K562 (cell line): ENCODE measurements around the gene GFOD2. TPM values are rescaled to one million over a fixed set of nuclear protein-coding genes. Genes with fewer than 3 reads are reported as not detected.

Experiments used
- ATAC-seq: fragments of 200-7000 bp; cut with Tn5 transposase; 3 replicates; pipeline ENCODE4 v1.9.1; 2020; ENCODE audit warnings: moderate library complexity
- BruUV-seq: library from RNA; stranded (reverse); fragments of 400-500 nt; replicated peaks from 2 replicates; lab custom pipeline; 2021; lab: Mats Ljungman, UMichigan
- CTCF ChIA-PET: fragments of 300-600 bp; formaldehyde crosslinking; extraction: SDS; loops from one replicate; lab custom pipeline; 2021; ENCODE audit warnings: low intra/inter-chr PET ratio; lab: Yijun Ruan, JAX
- POLR2A ChIA-PET: fragments of 300-600, 350-650 bp; sonication (Branson Sonifier 250); formaldehyde crosslinking; extraction: SDS; loops from one replicate; lab custom pipeline; 2021; ENCODE audit warnings: antibody characterized with exemption, inconsistent platforms; lab: Yijun Ruan, JAX
- DNase-seq, 4 experiments: peaks; one replicate each; pipeline versions ENCODE4 v3.0.0 to v3.0.0-alpha.2; 2011 to 2018; ENCODE audit warnings: low spot score in 3 of 4, mixed read lengths in 3 of 4; ENCODE audit errors: extremely low read depth in 1 of 4
- FAIRE-seq: peaks from 2 replicates; lab custom pipeline; 2011; peaks lifted over from hg19 to GRCh38; lab: Jason Lieb, UNC
- H2AFZ ChIP-seq: 2 replicates; pipeline ENCODE4 v1.6.0; 2011; ENCODE audit warnings: low read depth, low read length, control low read depth, inconsistent platforms
- H3K27ac ChIP-seq: fragments of 200-600 bp; 3 replicates; pipeline ENCODE4 v1.8.0; 2011; ENCODE audit warnings: low read depth, mild to moderate bottlenecking, control low read depth, inconsistent platforms, low read length, moderate library complexity, mixed read lengths; ENCODE audit errors: extremely low read depth
- H3K27me3 ChIP-seq, 2 experiments: fragments of 300-600 bp in 1 of 2; 2 replicates in 1 of 2; 3 replicates in 1 of 2; pipeline versions ENCODE4 v1.6.0 to v1.8.0; 2011; ENCODE audit warnings: inconsistent platforms in 2 of 2, low read length in 2 of 2, mild to moderate bottlenecking in 1 of 2, mixed read lengths in 1 of 2, moderate library complexity in 1 of 2; ENCODE audit not compliant: control insufficient read depth in 2 of 2, insufficient read depth in 2 of 2
- H3K36me3 ChIP-seq: fragments of 300-600 bp; 3 replicates; pipeline ENCODE4 v1.8.0; 2011; ENCODE audit warnings: mild to moderate bottlenecking, low read length, inconsistent platforms; ENCODE audit not compliant: control insufficient read depth, insufficient read depth
- H3K4me1 ChIP-seq, 2 experiments: fragments of 200-600 bp in 1 of 2; replicated peaks in 1 of 2; 2 replicates in 1 of 2; 3 replicates in 1 of 2; pipeline versions ENCODE4 v1.5.1 to v1.8.0; 2011; ENCODE audit warnings: inconsistent platforms in 2 of 2, low read length in 2 of 2, mild to moderate bottlenecking in 1 of 2, mixed read lengths in 1 of 2, moderate library complexity in 1 of 2; ENCODE audit not compliant: control insufficient read depth in 2 of 2, insufficient read depth in 2 of 2
- H3K4me2 ChIP-seq: 2 replicates; pipeline ENCODE4 v1.6.1; 2011; ENCODE audit warnings: low read length, control low read depth, inconsistent platforms, mixed read lengths; ENCODE audit not compliant: insufficient read depth
- H3K4me3 ChIP-seq: fragments of 200-600 bp; sonication (generic), shearing (Covaris generic); 2 replicates; pipeline ENCODE4 v1.5.1; 2016; ENCODE audit warnings: control low read depth, inconsistent platforms
- H3K79me2 ChIP-seq: fragments of 200-600 bp; 3 replicates; pipeline ENCODE4 v1.8.0; 2011; ENCODE audit warnings: low read length, inconsistent platforms; ENCODE audit not compliant: control insufficient read depth, insufficient read depth
- H3K9ac ChIP-seq, 2 experiments: 2 replicates each; pipeline versions ENCODE4 v1.6.0 to v1.6.1; 2011; ENCODE audit warnings: low read depth in 2 of 2, low read length in 2 of 2, control low read depth in 1 of 2, inconsistent platforms in 1 of 2, mild to moderate bottlenecking in 1 of 2, mixed read lengths in 1 of 2; ENCODE audit not compliant: insufficient read depth in 1 of 2
- H3K9me1 ChIP-seq: one replicate; pipeline ENCODE4 v1.6.0; 2011; ENCODE audit warnings: inconsistent platforms, mild to moderate bottlenecking, low read length, moderate library complexity; ENCODE audit not compliant: control insufficient read depth, insufficient read depth
- H3K9me3 ChIP-seq: replicated peaks from 2 replicates; pipeline ENCODE4 v1.5.1; 2011; ENCODE audit warnings: low read depth, low read length, inconsistent platforms; ENCODE audit not compliant: control insufficient read depth, insufficient read depth
- H4K20me1 ChIP-seq: replicated peaks from 2 replicates; pipeline ENCODE4 v1.6.1; 2011; ENCODE audit warnings: low read length, inconsistent platforms, mixed read lengths; ENCODE audit not compliant: control insufficient read depth, insufficient read depth
- LEF1 ChIP-seq: fragments of 450-650 bp; IDR thresholded peaks from 2 replicates; pipeline ENCODE4 v1.6.1; 2016; ENCODE audit warnings: mild to moderate bottlenecking
- MAFF ChIP-seq: IDR thresholded peaks from 2 replicates; pipeline ENCODE4 v1.6.1; 2012; ENCODE audit warnings: low read length, improper control_type of control experiment
- MAZ ChIP-seq, 2 experiments: fragments of 450-650 bp in 1 of 2; sonication (generic) in 1 of 2; formaldehyde crosslinking; IDR thresholded peaks in 1 of 2; conservative IDR thresholded peaks in 1 of 2; 2 replicates each; pipeline versions ENCODE4 v1.4.0 to v1.5.0; 2020; ENCODE audit warnings: mild to moderate bottlenecking in 1 of 2, missing genetic modification reagents in 1 of 2
- MIER1 ChIP-seq: fragments of 450-650 bp; IDR thresholded peaks from 2 replicates; pipeline ENCODE4 v1.6.1; 2016; ENCODE audit warnings: antibody characterized with exemption, mild to moderate bottlenecking, low read depth
- RAD51 ChIP-seq: fragments of 450-650 bp; IDR thresholded peaks from 2 replicates; pipeline ENCODE4 v1.7.1; 2016; ENCODE audit warnings: low read depth, mild to moderate bottlenecking, borderline replicate concordance
- SAFB ChIP-seq: fragments of 200-400 bp; formaldehyde crosslinking; IDR thresholded peaks from 2 replicates; pipeline ENCODE4 v1.6.1; 2017; ENCODE audit warnings: low read depth, low read length, borderline replicate concordance
- SMARCA5 ChIP-seq: fragments of 450-650 bp; IDR thresholded peaks from 2 replicates; pipeline ENCODE4 v1.6.1; 2016
- U2AF2 ChIP-seq: fragments of 200-400 bp; formaldehyde crosslinking; optimal IDR thresholded peaks from 2 replicates; pipeline ENCODE3; 2017; ENCODE audit warnings: low read depth, mild to moderate bottlenecking, low read length
- ZBTB17 ChIP-seq: fragments of 450-650 bp; formaldehyde crosslinking; IDR thresholded peaks from 2 replicates; pipeline ENCODE4 v1.4.0; 2020; ENCODE audit warnings: mild to moderate bottlenecking
- ZBTB43 ChIP-seq: sonication (generic); formaldehyde crosslinking; IDR thresholded peaks from 2 replicates; pipeline ENCODE4 v1.8.0; 2023; ENCODE audit warnings: mild to moderate bottlenecking, missing genetic modification reagents
- ZC3H11A ChIP-seq: IDR thresholded peaks from 2 replicates; pipeline ENCODE4 v1.6.1; 2012; ENCODE audit warnings: low read depth, low read length, improper control_type of control experiment
- ZNF3 ChIP-seq: fragments of 250-450 bp; sonication (Bioruptor Pico); IDR thresholded peaks from 2 replicates; pipeline ENCODE4 v1.5.0; 2021; ENCODE audit warnings: mild to moderate bottlenecking, moderate library complexity
- ZNF395 ChIP-seq: fragments of 200-800 bp; sonication (Bioruptor generic); IDR thresholded peaks from 2 replicates; pipeline ENCODE4 v1.6.1; 2017; ENCODE audit warnings: missing genetic modification characterization, missing compliant biosample characterization
- WGBS: fragments of 100-300 bp; shearing (Covaris generic); methylation state at CpG from one replicate; pipeline ENCODE4 v1.1.6; 2016; ENCODE audit warnings: low coverage, mixed read lengths; ENCODE audit not compliant: insufficient coverage; ENCODE audit errors: missing lambda C conversion rate; 5-methylcytosine and 5-hydroxymethylcytosine counted together
- in situ Hi-C: fragments of 300-500 bp; cut with MboI; formaldehyde crosslinking; loops from 4 replicates; pipeline ENCODE4 v1.15.0; 2018; ENCODE audit warnings: inconsistent platforms, mixed read lengths
- intact Hi-C: fragments of 100-400 bp; cut with micrococcal nuclease; formaldehyde crosslinking; loops from 2 replicates; pipeline ENCODE4 v1.14.2; 2022
- polyA plus RNA-seq, 8 experiments: library from polyadenylated mRNA; depleted of rRNA in 4 of 8; stranded (reverse) in 5 of 8; unstranded in 3 of 8; fragments of >200 nt; fragmentation: Nextera tagmentation in 2 of 8; fragmentation: Illumina TruSeq in 1 of 8; extraction: Ambion mirVana in 2 of 8; extraction: Trizol in 1 of 8; gene quantifications; 2 replicates each; pipeline versions ENCODE4 v1.2.1 to v1.2.3, GENCODE V29; 2011 to 2014; ENCODE audit warnings: inconsistent platforms in 1 of 8, missing spikeins in 1 of 8
- total RNA-seq, 7 experiments: library from RNA; depleted of rRNA in 6 of 7; stranded (reverse); fragments of >200 nt in 6 of 7; fragmentation: Illumina TruSeq in 2 of 7; extraction: Trizol in 2 of 7; gene quantifications; 2 replicates each; pipeline versions ENCODE4 v1.2.1 to v1.2.3, GENCODE V29; 2011 to 2021; ENCODE audit warnings: low replicate concordance in 1 of 7

Gene GFOD2
- total and polyA plus RNA-seq, 9 of the 15 experiments (the other 6 are each of a cell fraction or from before 2014, with no cell fraction given) = 1.9 to 15.8 (median 11.1) TPM

- CTCF ChIA-PET = interaction anchor here (0.6 kb wide), 1 partner anchor 284 kb away, joined by 3 read pairs; no protein-coding TSS in a partner anchor
These were observed 41.8 kb upstream of the GFOD2 start for GRCh38 chr16:67760956-67761230.

GRCh38 chr16:67760206-67760955, 41.3 kb upstream of the GFOD2 start:
- TF ChIP-seq ZBTB17 (CRISPR knock-in tag) (no peak), ZNF395 (CRISPR knock-in tag) (no peak), MAZ (CRISPR knock-in tag; conservative IDR thresholded peaks at IDR 0.05 in 1 of 2, IDR thresholded peaks at IDR 0.05 in 1 of 2) (no peak), SAFB (no peak), ZNF3 (CRISPR knock-in tag) (no peak), U2AF2 (no peak), ZBTB43 (no peak), SMARCA5 (no peak), ZC3H11A (no peak), MAFF (no peak)
- Histone ChIP-seq H3K27me3 (no peaks in the 10 kb centered on the region), H3K4me2 (no peak overlapping the region), H3K79me2 (no peaks in the 10 kb centered on the region), H3K4me1 (peaks cover 8 to 9% of the 10 kb centered on the region in 2 experiments; a peak in 4 of 5 replicates), H3K9me3 (no peaks in the 10 kb centered on the region), H3K27ac (no peak overlapping the region), H3K9ac (peak overlapping the region in 1 of 2 experiments; percentile 33; a peak in 1 of 4 replicates), H2AFZ (no peak overlapping the region), H3K4me3 (no peak overlapping the region), H3K36me3 (peaks cover 9% of the 10 kb centered on the region; the same call in 1 of the 3 replicates), H3K9me1 (peaks cover 5% of the 10 kb centered on the region), H4K20me1 (0 out of 2 replicates have a peak, but pooled peaks cover 4% of the 10 kb centered on the region)
- no peak for DNase-seq
- no peak for ATAC-seq
- intact Hi-C loops (no loop called here), in situ Hi-C loops (no loop called here)
- BruUV-seq = no TSS peak
- ChIA-PET CTCF (interaction anchor here (0.6 kb wide), 1 partner anchor 283 kb away, joined by 3 read pairs; no protein-coding TSS in a partner anchor), POLR2A (interaction anchor here (0.5 to 0.8 kb wide), 2 partner anchors 198 to 324 kb away, joined by 3 to 4 read pairs; no protein-coding TSS in a partner anchor)
- no peak for FAIRE-seq
- 71% methylated on average over 8 of the region's 8 CpGs for WGBS

More at GRCh38 chr16:67760956-67761230, 41.8 kb upstream of the GFOD2 start:
- POLR2A ChIA-PET = interaction anchor here (0.7 to 0.8 kb wide), 2 partner anchors 54 to 324 kb away, joined by 3 read pairs; no protein-coding TSS in a partner anchor
- BruUV-seq = no TSS peak
- DNase-seq (no peak), ATAC-seq (no peak), FAIRE-seq (no peak)
- Histone ChIP-seq H3K36me3 (peaks cover 11% of the 10 kb centered on the region; the same call in 2 of the 3 replicates), H3K27ac (no peak overlapping the region), H3K9me1 (peaks cover 5% of the 10 kb centered on the region), H3K27me3 (no peaks in the 10 kb centered on the region), H3K4me1 (peaks cover 8 to 9% of the 10 kb centered on the region in 2 experiments; a peak in 4 of 5 replicates), H3K9me3 (no peaks in the 10 kb centered on the region), H3K79me2 (no peaks in the 10 kb centered on the region), H3K4me2 (no peak overlapping the region), H3K4me3 (no peak overlapping the region), H2AFZ (no peak overlapping the region), H3K9ac (peak overlapping the region in 1 of 2 experiments; percentile 33; a peak in 1 of 4 replicates), H4K20me1 (0 out of 2 replicates have a peak, but pooled peaks cover 4% of the 10 kb centered on the region)
- 53% methylated on average over 3 of the region's 4 CpGs for WGBS
- in situ Hi-C loops (no loop called here), intact Hi-C loops (no loop called here)
- no peak for TF ChIP-seq MIER1
- no peak for TF ChIP-seq LEF1
- TF ChIP-seq RAD51 = no peak
